GM15510 (cell line): ENCODE results near the gene MT1M.

Source experiments
- POLR2A ChIP-seq: IDR thresholded peaks from 3 replicates; pipeline ENCODE4 v1.6.1; 2011; ENCODE audit warnings: borderline replicate concordance; ENCODE audit not compliant: insufficient read length; ENCODE audit errors: extremely low read depth

The MT1M gene

DNA sequence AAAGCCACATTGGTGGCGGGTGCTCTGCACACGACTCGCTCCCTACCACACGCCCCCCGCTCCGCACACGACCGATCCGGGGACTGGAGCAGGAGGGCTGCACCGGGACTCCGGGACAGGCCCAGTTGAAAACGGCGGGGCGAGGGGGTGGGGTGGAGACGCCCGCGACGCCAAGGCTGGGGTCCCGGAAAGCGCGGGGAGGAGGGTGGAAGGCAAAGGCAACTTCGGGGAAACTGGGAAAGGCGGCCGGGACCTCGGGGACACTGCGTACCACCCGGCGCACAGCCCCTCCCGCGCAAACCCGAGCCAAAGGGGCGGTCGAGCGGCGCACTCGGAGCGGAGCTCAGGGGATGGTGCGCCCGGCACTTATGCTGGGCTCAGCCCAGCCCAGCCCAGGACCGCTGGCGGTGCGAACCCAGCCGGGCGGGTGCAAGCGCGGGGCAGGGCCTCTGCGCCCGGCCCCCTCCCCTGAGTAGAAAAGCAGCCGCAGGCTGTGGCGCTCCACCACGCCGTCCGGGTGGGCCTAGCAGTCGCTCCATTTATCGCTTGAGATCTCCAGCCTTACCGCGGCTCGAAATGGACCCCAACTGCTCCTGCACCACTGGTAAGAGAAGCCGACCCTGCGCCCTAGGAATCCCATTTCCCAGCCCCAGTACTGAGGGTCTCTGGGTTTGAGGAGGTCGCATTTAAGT, at the start of gene MT1M:
Gene MT1M (plus strand): TSS at position 504 of the 692 bp plus-strand sequence. CDS start 73 bp downstream, at position 577.
- TF ChIP-seq POLR2A: no peak

DNA sequence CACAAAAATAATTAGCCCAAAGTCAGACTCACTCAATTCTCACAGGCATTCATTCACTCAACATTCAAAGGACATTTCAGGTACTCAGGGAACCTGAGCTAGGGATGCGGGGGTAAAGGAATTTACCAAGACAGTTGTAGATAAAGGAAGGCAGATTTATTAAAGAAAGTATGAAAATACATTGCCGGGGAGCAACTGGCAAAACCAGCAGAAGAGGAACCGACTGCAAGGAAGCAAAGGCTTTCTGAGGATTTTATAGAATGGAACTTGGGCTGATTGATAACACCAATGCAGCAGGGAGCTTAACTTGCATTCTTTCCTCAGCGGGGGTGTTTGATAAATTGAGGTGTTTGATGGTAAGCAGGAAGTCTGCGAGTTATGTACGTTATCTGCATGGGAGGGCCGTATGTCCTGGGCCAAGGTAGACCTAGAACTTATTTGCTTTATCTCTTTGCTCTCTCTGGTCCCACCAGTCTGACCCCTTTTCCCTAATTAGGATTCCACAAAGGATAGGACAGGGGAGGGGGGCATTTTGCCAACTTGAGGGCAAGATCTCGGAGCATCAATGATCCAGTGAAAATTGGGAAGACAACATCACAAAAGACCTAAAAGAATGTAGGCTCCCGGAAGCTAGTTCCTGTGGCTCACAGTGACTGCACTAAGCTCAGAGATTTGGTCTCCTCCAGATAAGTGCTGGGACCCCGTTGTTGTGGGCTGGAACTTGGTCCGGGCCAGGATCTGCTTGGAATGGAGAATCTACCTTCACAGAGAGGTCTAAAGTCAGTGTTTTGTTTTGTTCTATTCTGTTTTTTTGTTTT, 48.9 kb upstream of the MT1M start:
- TF ChIP-seq POLR2A: no peak

DNA sequence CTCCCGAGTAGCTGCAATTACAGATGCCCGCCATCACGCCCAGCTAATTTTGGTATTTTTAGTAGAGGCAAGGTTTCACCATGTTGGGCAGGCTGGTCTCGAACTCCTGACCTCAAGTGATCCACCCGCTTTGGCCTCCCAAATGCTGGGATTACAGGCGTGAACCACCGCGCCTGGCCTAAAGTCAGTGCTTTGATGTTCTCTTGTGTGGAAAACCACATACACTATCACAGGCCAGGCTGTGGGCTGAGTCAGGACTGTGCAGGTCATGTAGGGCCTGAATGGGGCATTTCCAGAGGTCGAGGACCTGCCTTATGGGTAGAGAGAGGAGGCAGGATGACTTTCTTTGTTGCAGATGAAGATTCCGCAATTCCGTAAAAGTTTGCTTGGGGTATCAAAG, 48.2 kb upstream of the MT1M start:
- TF ChIP-seq POLR2A: no peak

DNA sequence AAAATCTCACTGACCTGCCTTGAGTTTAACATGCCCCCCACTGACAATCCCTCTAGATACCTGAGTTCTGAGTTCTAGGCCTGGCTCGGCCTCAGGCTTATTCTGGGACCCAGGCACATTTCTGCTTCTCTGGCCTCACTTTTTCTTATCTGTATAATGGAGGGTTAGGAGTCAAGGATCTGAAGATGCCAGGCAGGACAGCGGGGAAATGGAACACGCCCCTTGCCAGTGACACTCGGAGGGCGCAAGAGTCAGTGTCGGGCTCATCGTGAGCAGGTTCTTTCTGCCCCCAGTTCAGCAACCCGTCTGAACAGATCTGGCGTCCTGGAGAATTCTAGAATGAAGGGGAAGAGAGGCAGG, 43.7 kb upstream of the MT1M start:
- TF ChIP-seq POLR2A: no peak

DNA sequence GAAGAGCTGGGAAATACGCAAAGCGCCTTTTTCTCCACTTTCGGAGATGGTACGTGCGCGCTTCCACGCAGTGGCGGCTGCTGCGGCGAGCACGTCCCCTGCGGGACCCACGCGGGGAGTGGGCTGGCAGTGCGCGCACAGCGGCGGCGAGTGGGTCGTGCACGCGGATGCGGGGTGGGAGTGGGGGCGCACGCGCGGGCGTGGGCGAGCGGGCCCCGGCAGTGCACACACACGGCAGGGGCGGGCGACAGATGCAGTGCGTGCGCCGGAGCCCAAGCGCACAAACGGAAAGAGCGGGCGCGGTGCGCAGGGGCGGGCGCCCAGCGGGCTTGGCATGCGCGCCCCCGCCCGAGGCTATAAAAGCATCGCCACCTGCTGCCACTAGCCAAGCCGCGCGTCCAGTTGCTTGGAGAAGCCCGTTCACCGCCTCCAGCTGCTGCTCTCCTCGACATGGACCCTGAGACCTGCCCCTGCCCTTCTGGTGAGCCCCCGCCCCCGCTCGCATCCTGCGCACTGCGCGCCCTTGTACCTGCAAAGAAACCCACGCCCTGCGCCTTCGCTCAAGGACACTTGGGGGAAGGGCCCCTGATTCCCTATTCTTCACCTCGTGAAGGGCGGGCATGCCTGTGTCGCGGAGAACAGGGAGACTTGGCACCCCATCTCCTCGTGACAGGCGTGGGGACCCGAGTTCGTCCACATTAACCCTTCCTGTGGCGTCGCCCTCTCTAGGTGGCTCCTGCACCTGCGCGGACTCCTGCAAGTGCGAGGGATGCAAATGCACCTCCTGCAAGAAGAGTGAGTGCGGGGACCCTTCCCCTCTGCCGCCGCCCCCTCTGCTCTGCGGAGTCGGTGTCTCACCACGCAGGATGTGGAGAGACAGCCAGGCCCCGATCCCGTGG, 43.1 kb upstream of the MT1M start, which contains the start of gene MT3:
Gene MT3 (plus strand): TSS at position 388 of the 899 bp plus-strand sequence. CDS start 63 bp downstream, at position 451.
- TF ChIP-seq POLR2A: no peak

DNA sequence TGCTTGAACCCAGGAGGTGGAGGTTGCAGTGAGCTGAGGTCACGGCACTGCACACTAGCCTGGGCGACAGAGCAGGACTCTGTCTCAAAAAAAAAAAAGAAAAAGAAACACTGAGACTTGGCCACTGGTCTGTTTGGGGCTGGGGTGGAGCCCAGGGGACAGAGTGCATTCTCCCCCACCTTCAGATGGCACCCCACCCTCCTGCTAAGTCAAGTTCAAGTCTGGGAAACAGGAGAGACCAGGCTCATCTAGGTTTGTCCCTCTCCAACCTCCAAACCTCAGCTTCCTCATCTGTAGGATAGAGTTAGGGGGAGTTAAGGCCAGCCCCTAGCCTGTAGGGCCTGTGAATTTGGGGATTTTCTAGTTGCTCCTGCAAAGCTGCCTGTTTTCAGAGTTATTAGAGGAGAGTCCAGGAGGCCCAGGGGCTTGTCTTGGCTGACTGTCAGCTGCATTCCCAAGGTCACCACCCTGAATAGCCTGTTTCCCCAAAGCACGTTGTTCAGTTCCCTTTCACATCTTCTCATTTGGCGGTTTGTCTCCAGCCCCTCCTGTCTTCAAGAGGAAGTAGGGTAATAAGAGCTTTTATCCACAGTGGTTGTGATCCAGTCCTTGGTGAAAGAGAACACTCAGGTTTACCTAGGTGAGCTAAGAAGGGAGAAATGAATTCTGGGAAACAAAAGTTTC, 40.9 kb upstream of the MT1M start:
- TF ChIP-seq POLR2A: no peak

DNA sequence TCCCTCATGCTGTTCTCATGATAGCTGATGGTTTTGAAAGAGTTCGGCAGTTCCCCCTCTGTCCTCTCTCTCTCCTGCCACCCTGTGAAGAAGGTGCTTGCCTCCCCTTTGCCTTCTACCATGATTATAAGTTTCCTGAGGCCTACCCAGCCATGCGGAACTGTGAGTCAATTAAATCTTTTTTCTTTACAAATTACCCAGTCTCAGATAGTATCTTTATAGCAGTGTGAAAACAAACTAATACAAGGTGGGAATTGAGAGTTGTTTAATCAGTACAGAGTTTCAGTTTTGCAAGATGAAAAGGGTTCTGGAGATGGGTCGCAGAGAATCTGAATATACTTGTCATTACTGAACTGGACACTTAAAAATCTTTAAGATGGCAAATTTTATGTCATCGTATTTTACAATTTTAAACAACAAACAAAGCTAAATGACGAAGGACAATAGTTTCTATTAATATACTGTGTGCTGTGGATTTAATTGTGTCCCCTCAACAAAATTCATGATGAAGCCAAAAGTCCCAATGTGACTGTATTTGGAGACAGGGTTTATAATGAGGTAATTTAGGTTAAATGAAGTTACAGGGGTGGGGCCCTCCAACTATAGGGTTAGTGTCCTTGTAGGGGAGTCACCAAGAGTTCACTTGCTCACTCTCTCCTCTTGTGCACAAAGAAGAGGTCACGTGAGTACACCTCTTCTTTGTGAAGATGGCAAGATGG, 38.7 kb upstream of the MT1M start:
- no peak for TF ChIP-seq POLR2A

DNA sequence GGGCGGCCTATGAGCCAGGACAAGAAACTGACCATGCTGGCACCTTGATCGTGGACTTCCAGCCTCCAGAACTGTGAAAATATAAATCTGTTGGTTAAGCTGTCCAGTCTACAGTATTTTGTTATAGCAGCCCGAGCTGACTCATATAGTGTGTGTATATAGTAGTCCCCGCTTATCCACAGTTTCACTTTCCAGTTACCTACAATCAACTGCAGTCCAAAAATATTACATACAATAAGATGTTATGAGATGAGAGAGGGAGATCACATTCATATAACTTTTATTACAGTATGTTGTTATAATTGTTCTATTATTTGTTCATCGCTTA, 38.2 kb upstream of the MT1M start:
- no peak for TF ChIP-seq POLR2A

DNA sequence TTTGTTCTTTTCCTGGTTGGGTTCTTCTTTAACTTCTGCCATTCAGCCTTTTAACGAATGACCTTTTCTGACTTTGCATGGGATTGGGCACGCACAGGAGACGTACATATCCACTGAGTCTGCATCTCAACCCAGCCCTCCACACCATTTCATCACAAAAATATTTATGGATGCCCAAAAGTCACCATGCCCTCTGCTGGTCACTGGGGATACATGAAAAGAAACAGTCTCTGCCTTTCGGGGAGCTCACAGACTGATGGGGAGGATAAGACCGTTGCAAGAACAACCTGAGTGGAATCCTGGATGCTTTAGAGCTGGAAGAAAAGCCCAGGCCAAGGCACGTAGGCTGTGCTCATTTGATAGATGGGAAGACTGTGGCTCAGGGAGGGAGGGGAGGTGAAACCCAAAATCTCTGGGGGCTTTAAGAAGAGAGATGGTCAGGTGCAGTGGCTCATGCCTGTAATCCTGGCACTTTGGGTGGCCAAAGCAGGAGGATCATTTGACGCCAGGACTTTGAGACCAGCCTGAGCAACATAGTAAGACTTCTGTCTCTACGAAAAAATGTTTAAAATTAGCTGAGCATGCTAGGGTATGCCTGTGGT, 32.0 kb upstream of the MT1M start:
- TF ChIP-seq POLR2A: no peak

DNA sequence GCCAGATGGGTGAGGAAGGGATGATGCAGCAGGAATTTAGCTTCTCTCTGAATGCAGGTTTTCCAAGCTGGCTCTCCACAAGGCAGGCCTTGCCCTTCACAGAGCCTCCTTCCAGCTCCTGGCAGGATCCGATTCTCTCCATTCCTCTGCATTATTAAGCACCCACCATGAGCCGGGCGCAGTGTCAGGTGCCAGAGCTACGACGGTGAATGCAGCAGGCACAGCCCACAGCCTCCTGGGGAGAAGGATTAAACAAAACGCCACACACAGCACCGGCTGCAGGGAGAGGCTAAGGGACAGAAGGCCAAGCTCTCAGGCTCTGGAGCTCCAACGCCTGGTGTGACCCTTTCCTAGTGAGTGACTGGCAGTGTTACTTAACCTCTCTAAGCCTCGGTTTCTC, 31.1 kb upstream of the MT1M start:
- TF ChIP-seq POLR2A: no peak

DNA sequence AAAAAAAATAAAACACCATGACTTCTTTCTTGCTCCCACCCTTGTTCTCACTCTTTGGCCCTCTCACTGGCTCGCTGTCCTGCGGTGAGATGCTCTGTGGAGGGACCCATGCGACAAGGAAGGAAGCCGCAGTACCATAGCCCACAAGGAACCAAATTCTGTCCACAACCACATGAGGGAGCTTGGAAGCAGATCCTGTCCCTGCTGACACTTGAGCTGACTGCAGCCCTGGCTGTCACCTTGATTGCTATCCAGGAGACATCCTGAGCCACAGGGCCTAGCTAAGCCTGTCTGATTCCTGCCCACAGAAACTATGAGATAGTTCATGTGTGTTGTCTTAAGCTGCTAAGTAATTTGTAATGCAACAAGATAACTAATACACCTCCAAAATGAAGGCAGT, 28.9 kb upstream of the MT1M start:
- TF ChIP-seq POLR2A: no peak

DNA sequence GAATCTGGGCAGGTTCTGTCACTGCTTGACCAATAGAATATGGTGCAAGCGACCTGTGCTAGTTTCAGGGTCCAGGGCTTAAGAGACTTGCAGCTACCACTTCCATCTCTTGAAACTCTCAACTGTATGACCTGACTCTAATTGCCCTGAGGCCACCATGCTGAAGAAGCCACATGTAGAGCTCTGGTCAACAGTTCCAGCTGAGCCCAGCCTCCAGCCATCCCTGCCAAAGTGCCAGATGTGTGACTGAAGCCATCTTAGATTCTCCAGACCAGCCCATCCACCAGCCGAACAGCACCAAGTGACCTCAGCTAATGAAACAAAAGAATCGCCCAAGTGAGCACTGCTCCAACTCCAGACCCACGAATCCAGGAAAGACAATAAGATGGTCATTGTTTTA, 27.5 kb upstream of the MT1M start:
- no peak for TF ChIP-seq POLR2A

DNA sequence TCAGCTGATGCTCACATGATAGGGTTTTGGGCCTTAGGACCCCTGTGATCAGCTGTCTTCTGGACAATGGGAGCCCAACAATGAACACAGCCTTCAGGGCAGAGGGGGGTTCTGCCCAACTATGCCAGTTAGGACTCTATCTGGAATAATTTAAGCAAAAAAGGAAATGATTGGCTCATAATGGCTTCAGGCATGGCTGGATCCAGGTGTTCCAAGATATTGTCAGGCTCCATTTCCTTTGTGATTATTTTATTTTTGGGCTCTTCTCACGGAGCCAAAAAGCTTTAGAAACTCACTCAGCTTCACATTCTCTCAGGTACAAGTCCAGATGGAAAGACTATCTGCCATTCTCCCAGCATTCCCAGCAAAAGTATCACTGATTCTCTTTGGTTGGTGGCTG, 27.0 kb upstream of the MT1M start:
- TF ChIP-seq POLR2A: no peak

DNA sequence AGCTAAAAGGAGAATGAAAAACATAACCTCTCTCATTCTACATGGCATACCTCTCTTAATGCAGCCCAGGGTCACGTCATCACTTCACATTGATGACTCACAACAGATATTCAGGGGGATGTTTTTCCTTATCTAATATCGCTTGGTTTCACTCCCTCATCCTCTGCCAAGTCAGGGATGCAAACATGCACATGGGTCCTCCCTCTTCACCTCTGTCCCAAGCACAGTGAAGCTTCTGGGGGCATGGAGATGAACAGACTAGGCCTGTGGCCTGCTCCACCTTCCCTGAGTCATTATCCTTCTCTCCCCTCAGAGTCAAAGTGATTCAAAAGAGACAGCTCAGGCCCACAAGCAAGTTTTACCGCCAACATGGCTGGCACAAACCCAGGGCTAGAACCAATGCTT, 26.4 kb upstream of the MT1M start:
- no peak for TF ChIP-seq POLR2A
